Measurements from ENCODE around the gene INSRR.

Gene INSRR

GRCh38 chr1:156851779-156852417 lies 7.0 kb downstream of the INSRR start:
- no peak for DNase-seq (ENCODE audit: low read depth in 2 of 2)

DNA sequence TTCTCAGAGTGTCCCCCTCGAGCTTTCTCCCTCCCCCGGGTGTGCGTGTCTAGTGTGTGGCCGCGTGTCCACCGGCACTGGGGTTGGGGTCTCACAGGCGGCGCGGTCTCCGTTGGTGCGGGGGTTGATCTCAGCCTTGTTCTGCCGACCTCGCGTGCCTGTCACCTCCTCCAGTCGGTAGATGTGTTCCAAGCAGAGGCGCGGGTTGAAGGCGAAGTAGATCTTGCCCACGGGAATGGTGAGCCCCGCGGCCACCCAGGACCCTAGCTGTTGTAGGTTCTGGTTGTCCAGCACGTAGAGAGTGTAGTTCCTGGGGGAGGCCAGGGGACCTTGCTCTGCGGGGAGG lies 9.8 kb downstream of the INSRR start:
- DNase-seq (ENCODE audit: low read depth in 2 of 2): no peak

GRCh38 chr1:156848461-156849150 lies 10.3 kb downstream of the INSRR start:
- DNase-seq (ENCODE audit: low read depth in 2 of 2): peak; percentile 41 to 48

DNA sequence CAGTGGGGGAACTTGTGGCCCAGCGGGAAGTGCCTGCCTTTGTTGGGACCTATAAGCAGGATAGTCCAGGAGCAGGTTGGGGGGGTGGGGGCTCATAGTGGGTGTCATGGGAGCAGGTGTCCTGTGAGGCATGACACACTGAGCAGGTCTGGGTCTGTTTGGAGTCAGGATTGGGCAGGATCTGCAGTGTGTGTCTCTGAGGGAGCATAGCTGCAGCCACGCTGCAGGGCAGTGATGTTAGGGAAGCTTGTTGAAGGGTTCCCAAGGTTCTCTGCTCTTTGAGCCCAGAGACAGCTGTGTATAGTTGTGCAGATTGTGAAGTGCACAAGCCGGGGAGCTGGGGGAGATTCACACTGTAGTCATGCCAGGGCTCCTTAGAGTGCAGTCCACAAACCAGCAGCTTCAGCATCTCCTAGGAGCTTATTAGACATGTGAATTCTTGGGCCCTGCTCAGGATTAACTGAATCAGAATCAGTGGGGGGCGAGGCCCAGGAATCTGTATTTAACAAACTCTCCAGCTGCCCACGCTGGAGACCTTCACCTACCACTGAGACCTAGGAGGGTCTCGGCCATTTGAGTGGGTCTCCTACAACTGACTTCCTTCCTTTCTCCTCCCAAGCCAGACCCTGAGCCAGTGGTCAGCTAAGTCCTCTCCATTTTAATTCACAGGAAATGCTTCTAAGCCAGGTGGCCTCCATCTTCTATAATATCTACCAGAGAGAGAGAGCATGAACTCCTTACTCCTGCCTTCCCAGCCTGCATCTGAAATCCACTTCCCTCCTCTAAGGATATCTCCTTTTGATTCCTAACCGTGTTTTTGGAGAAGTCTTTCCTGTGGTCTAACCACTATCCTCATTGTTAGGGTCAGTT lies 11.1 kb downstream of the INSRR start:
- no peak for DNase-seq (ENCODE audit: low read depth in 2 of 2)

- no peak for DNase-seq (ENCODE audit: low read depth in 2 of 2)
Observed at GRCh38 chr1:156846643-156847042, 12.3 kb downstream of the INSRR start.

DNA sequence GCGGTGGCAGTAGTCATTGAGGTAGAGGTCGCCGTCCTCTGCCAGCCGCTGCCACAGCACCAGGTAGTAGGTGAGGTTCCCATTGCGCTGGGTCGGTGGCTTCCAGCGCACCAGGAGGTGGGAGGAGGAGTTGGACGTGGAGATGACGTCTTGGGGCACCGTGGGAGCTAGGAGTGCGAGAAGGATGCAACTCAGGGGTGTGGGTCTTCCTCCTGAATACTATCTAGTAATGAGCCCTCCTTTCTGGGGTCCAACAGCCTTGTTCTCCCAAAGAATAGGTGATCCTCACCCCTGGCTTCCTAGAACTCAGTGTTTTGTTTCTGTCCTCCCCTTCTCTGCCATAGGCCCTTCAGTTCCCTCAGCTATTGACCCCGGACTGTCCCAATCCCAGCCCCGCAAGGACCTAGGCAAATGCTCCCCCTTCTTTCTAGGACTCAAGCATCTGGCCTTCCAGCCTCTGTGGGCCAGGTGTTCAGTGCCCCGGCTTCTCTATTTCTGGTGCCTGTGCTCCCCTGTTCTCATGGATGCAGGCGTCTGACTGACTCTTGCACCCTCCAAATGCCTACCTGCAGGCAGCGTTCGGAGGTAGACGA lies 12.9 kb downstream of the INSRR start:
- DNase-seq (ENCODE audit: low read depth in 2 of 2): no peak

DNA sequence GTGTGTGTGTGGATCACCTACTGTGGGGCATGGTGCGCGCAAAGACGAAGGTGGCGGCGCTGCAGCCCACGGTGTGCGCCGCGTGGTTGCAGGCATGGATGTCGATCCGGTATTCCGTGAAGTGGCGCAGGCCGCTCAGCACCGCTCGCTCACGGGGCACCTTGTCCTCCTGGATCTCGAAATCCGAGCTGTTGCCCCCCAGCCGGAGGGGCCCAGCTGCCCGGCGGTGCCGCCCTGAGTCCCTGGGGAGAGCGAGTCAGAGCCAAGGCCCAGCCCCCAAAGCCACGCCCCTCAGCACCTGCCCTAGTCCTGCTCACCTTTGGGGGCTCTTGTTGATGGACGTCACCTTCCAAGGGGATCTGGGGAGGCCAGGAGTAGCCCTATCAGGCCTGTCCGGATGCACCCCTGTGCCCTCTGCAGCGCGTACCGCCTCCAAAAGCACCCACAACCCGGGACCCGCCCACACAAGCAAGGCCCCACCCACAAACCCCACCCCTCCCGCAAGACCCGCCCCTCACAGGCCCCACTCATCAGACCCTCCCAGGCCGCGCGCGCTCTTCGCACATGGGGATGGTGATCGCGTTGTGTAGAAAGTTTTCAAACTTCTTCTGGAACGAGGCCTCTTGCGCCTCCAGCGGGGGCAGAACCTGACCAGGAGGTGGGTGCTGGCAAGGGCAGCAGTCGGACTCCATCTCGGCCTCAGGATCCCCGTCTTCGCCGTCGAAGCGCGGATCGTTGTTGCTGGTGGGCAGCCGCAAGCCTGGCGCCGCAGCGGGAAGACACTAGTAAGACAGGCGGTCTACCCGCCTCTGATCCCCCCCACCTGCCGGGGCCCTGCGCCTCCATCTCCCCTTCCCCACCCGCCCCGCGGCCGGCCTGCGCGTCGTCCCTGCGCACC lies 13.6 kb downstream of the INSRR start:
- DNase-seq (ENCODE audit: low read depth in 2 of 2): peak; percentile 26 to 31

DNA sequence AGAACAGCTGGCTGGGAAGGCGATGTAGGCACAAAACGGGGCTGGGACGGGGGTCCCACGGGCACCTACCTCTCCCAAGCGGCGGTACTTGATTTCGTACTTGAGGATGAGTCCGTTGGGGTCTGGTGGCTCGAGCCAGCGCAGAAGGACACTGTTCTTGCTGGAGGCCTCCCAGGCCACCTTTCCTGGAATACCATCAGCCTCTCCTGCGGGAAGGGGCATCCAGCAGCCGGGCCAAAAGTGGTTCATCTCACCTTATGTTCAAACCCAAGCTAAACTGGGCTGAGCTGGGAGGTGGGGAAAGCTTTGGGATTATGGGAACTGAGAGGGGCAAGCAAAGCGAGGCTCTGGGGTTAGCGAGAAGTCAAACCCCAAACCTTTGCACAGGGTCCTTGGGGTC lies 14.3 kb downstream of the INSRR start:
- no peak for DNase-seq (ENCODE audit: low read depth in 2 of 2)

GRCh38 chr1:156844102-156844501 lies 14.8 kb downstream of the INSRR start:
- no peak for DNase-seq (ENCODE audit: low read depth in 2 of 2)

DNA sequence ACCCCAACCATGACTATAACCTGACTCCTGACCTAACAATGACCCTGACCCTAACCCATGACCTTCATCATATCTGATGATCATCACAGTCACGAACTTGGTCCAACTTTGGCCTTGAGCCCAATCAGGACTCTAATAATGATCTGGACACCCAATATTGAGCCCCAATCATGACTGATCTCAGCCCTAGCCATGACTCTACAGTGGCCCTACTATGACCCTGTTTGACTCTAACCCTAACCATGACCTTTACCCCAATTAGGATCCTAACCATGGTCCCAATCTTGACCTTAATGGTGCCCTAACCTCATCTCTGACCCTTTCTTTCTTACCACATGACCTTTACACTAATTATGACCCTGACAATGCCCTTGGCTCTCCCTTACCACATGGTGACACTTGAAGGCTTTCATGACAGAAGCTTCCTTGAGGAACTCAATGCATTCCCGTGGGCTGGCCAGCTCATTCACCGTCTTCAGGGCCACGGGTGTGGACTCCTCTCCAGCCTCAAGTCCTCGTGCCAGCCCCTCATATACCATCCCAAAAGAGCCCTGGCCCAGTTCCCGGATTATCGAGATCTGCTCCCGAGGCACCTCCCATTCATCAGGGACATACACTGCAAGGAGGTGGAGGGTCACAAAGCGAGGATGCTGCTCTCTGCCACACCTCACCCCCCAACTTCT lies 16.2 kb downstream of the INSRR start:
- no peak for DNase-seq (ENCODE audit: low read depth in 2 of 2)

- DNase-seq (ENCODE audit: low read depth in 2 of 2): no peak
Observed at GRCh38 chr1:156841295-156841855, 17.5 kb downstream of the INSRR start.

DNA sequence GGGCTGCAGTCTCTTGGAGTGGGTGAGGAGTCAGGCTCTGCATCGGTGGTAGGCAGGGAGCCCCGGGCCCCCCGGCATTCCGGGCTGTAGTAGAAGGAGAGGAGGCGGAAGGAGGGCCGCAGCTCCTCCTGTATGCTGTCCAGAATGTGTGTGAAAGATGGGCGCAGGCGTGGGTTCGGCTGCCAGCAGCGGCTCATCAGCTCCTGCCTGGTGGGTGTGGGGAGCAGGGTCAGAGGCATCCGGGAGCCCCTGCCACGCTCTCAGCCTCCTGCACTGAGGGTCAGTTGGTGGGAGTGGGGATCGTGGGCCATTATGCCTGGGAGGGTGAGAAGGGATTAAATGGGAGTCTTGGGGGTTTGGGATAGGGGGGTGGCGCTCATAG lies 18.0 kb downstream of the INSRR start:
- no peak for DNase-seq (ENCODE audit: low read depth in 2 of 2)

DNA sequence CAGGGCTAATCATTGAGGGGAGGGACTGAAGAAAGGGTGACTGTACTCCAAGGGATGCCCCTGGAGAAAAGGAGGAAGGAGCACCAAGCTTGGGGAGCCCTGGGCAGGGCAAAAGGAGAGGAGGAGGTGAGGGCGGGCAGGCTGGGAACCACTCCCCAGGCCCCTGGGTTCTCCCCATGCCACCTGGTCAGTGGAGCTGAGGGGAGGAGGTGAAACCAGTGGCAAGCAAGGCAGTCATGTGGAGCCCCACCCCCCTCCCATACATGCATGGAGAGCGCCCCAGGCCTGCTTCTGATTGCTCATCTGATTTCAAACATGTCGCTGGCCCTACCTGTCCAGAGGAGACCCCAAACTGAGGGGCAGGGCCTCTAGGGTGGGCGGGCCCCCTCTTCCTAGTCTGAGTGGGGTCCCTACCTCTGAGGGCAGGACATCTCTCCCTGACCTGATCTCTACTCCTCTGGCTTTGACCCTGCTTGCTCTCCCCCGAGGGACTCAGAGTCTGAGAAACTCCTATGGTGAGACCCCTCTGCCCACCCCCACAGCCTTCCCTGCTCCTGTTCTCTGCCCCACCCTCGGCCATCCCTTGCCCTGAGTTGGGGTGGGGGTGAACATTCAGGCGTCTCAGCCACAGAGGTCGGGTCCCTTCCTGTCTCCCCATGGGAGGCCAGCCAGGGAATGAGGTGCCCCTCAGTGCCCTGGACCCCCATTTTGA lies 18.6 kb downstream of the INSRR start:
- DNase-seq (ENCODE audit: low read depth in 2 of 2): no peak

DNA sequence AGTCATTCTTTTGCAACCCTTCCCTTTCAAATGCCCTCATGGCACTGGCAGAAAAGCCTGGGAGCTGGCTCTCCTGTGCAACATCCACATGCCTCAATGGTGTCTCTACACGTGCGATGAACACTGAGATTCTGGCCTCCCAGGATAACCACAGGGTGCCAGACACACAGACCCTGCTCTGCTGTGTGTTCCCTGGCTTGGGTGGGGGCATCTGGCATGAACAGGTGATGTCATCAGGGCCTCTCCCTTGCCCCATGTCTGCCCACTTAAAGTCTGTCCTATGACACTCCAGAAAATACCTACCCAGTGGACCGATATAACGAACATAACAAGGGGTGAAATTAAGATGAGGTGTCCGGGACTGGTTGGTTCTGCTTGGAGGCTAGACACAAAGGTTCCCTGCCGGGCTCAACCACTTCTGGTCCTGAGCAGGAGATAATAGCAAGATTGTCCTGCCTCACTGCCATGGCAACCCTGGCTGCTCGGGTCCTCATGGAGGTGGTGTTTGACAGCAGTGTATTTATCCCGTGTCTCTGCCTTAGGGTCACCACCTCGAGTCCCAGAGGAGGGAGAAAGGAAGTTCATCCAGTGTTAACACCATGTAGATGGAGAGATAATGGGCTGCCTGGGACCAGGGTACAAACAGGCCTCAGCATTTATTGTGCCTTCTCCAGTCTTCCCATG lies 19.3 kb downstream of the INSRR start:
- no peak for DNase-seq (ENCODE audit: low read depth in 2 of 2)

DNA sequence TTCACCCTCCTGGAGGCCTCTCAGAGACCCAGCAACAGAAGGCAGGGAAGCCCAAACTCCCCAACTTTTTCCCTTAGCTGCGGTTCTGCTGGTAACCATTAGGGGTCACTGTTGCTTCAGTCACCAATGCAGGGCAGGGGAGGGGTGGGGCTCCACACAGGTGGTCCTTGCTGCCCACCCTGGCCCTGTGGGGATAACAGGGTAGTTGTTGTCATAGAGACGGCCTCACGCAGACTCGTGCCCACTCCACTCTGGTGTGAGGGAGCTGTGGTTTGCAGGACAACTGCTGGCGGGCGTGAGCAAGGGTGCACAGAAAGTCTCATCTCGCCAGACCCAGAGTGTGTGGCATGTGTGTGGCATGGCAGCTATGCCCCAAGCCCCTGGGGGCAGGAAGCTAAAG lies 19.9 kb downstream of the INSRR start:
- no peak for DNase-seq (ENCODE audit: low read depth in 2 of 2)

GRCh38 chr1:156836892-156837291 lies 22.0 kb downstream of the INSRR start:
- DNase-seq (ENCODE audit: low read depth in 2 of 2): no peak

DNA sequence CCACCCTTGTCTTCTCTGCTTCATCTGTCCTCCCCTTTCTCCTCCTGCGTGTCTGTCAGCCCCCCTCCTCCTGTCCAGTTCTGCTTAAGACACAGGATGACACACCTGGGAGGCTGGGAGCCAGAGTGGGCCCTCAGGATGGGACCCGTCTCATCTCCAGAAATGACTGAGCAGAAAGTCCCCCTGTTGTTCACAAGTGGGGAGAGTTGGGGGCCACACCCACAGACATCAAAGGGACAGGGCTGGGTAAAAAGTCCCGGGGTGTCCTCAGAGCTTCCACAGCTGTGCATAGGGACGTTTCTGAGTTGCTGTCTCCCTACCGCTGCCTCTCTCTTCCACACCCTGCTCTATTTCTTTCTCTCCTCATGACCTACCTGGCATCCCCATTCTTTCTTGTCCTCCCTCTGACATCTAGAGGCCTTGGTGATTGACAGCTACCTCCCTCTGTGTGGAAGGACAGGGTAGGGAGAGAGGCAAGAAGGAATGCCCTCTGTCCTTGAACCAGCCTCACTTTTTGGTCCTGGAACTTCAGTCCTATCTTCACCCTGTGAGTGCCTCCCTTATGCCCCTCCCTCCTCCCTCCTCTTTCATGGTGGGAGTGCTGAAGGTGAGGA lies 22.8 kb downstream of the INSRR start:
- DNase-seq (ENCODE audit: low read depth in 2 of 2): peak in 1 of 2 donors; percentile 14

GRCh38 chr1:156834322-156834721 lies 24.6 kb downstream of the INSRR start:
- no peak for DNase-seq (ENCODE audit: low read depth in 2 of 2)

DNA sequence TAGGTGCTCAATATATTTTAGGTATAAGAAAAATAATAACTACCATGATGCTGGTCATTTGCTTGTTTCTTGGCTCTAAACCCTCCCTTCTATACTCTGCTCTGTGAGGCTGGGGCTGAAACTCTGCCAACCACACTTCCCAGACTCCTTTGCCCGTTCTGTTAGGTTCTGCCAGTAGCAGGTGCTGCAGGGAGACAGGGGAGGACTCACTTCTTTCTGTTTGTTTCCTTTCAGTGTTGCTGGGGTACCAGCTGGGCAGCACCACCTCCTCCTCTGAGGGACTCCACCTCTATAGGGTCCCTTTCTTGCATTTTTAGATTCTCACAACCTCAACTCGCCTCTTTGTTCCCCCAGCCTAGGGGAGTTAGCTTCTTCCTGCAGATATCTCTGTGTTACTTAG lies 25.3 kb downstream of the INSRR start:
- DNase-seq (ENCODE audit: low read depth in 2 of 2): no peak

Data from stimulated activated CD4-positive, alpha-beta T cell treated with anti-CD3 and anti-CD28 coated beads, Interleukin-1b, Interleukin-23, amount 100 ng/mL, for 4 hours (primary cell).